Body of pancreas (tissue), 4 donors: ENCODE results near the gene DESI2.

Experiments used
- CTCF ChIP-seq, 7 experiments: fragments of 450-650 bp in 4 of 7; fragments of 200-600 bp in 3 of 7; sonication (generic) in 3 of 7; IDR thresholded peaks; one replicate each; pipeline ENCODE4 v1.5.1; 2016 to 2019; ENCODE audit warnings: antibody characterized with exemption in 7 of 7
- POLR2A ChIP-seq, 3 donors: fragments of 450-650 bp; IDR thresholded peaks; one replicate each; pipeline ENCODE4 v1.6.1; 2016; ENCODE audit warnings: antibody characterized with exemption in 3 of 3, mild to moderate bottlenecking in 2 of 3

GRCh38 chr1:244735876-244736561 is 83.1 kb downstream of the DESI2 start:
- TF ChIP-seq CTCF (IDR thresholded peaks at IDR 0.05) (no peak), POLR2A (IDR thresholded peaks at IDR 0.05) (no peak)
